Natural killer cell (primary cell): ENCODE data around the gene TCFL5. TPM values are rescaled to one million over a fixed set of nuclear protein-coding genes. Genes with fewer than 3 reads are reported as not detected.
"Not testable (repeated sequence)": the region's sequence is repeated elsewhere in the genome, so short reads cannot be mapped to it uniquely, and the experiment has no call there.

Experiments
- ATAC-seq, 3 donors: fragments of 150-1000 bp in 2 of 3; fragments of 200-7000 bp in 1 of 3; cut with Tn5 transposase; 1 replicate in 1 of 3; 2 replicates in 2 of 3; pipeline ENCODE4 v1.10.0; 2021; ENCODE audit warnings: mild to moderate bottlenecking in 2 of 3, moderate library complexity in 2 of 3
- DNase-seq, 2 donors: peaks; one replicate each; pipeline versions ENCODE4 v3.0.0 to v3.0.0-alpha.2; 2013 to 2021; ENCODE audit warnings: mixed read lengths in 1 of 2
- H3K27ac ChIP-seq: one replicate; pipeline ENCODE4 v1.5.1; 2013; ENCODE audit warnings: mild to moderate bottlenecking, low read length
- H3K27me3 ChIP-seq: one replicate; pipeline ENCODE4 v1.6.1; 2013; ENCODE audit warnings: low read length; ENCODE audit not compliant: control insufficient read depth, insufficient read depth
- H3K36me3 ChIP-seq: one replicate; pipeline ENCODE4 v1.6.1; 2013; ENCODE audit warnings: low read length; ENCODE audit not compliant: control insufficient read depth, insufficient read depth
- H3K4me1 ChIP-seq: one replicate; pipeline ENCODE4 v1.6.1; 2013; ENCODE audit warnings: low read length; ENCODE audit not compliant: control insufficient read depth, insufficient read depth
- H3K4me3 ChIP-seq: one replicate; pipeline ENCODE4 v1.5.1; 2013; ENCODE audit warnings: low read length
- H3K9me3 ChIP-seq: one replicate; pipeline ENCODE4 v1.6.1; 2013; ENCODE audit warnings: low read length; ENCODE audit not compliant: control insufficient read depth, insufficient read depth
- H3K27ac Mint-ChIP-seq, 2 donors: one replicate each; pipeline ENCODE4 v1.8.0; 2022; ENCODE audit warnings: mild to moderate bottlenecking in 2 of 2, mixed read lengths in 2 of 2, moderate library complexity in 1 of 2
- H3K27me3 Mint-ChIP-seq, 2 donors: one replicate each; pipeline ENCODE4 v1.8.0; 2022; ENCODE audit warnings: low read depth in 2 of 2, mixed read lengths in 2 of 2
- H3K36me3 Mint-ChIP-seq: one replicate; pipeline ENCODE4 v1.8.0; 2022; ENCODE audit warnings: mixed read lengths
- H3K4me1 Mint-ChIP-seq, 2 donors: one replicate each; pipeline ENCODE4 v1.8.0; 2022; ENCODE audit warnings: mixed read lengths in 2 of 2
- H3K4me3 Mint-ChIP-seq: one replicate; pipeline ENCODE4 v1.8.0; 2022; ENCODE audit warnings: mild to moderate bottlenecking, moderate library complexity, mixed read lengths
- H3K9me3 Mint-ChIP-seq, 2 donors: one replicate each; pipeline ENCODE4 v1.8.0; 2022; ENCODE audit warnings: mixed read lengths in 2 of 2
- WGBS: methylation state at CpG from one replicate; pipeline ENCODE4 v1.1.7; 2013; ENCODE audit warnings: missing lambda C conversion rate; ENCODE audit not compliant: insufficient coverage; 5-methylcytosine and 5-hydroxymethylcytosine counted together
- intact Hi-C: fragments of 100-400 bp; cut with micrococcal nuclease; formaldehyde crosslinking; loops from one replicate; pipeline ENCODE4 v1.14.2; 2022
- total RNA-seq, 4 donors: library from RNA; stranded (reverse); fragments of 120-200 nt in 1 of 4; gene quantifications; one replicate each; pipeline versions ENCODE4 v1.2.3 to v1.2.4, GENCODE V29; 2013 to 2022
- TF ChIP-seq, protein P1 (sequence below): fragments of 200-600 bp; IDR thresholded peaks from one replicate; pipeline ENCODE4 v1.8.0; 2022; ENCODE audit warnings: antibody characterized with exemption

TCFL5 gene
- total RNA-seq, 3 donors from 2014 or later (not counting 1 experiment from before 2014, with no cell fraction given) = 5.1 to 8.0 (median 6.4) TPM

- 96% methylated on average over 12 of the region's 12 CpGs for WGBS
- ATAC-seq = no peak
- H3K4me3 ChIP-seq = no peak overlapping the region
- H3K4me1 ChIP-seq = no peaks in the 10 kb centered on the region
- H3K27ac ChIP-seq = no peak overlapping the region
- TF ChIP-seq, protein P1, sequence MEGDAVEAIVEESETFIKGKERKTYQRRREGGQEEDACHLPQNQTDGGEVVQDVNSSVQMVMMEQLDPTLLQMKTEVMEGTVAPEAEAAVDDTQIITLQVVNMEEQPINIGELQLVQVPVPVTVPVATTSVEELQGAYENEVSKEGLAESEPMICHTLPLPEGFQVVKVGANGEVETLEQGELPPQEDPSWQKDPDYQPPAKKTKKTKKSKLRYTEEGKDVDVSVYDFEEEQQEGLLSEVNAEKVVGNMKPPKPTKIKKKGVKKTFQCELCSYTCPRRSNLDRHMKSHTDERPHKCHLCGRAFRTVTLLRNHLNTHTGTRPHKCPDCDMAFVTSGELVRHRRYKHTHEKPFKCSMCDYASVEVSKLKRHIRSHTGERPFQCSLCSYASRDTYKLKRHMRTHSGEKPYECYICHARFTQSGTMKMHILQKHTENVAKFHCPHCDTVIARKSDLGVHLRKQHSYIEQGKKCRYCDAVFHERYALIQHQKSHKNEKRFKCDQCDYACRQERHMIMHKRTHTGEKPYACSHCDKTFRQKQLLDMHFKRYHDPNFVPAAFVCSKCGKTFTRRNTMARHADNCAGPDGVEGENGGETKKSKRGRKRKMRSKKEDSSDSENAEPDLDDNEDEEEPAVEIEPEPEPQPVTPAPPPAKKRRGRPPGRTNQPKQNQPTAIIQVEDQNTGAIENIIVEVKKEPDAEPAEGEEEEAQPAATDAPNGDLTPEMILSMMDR = no peak
- H3K36me3 Mint-ChIP-seq = peaks cover 6% of the 10 kb centered on the region
- H3K9me3 ChIP-seq = no peaks in the 10 kb centered on the region
- no peaks in the 10 kb centered on the region for H3K27me3 Mint-ChIP-seq
- no peak overlapping the region for H3K27ac Mint-ChIP-seq
- peaks cover 13% of the 10 kb centered on the region for H3K36me3 ChIP-seq
- DNase-seq = no peak
- peaks cover 6 to 8% of the 10 kb centered on the region in 2 donors for H3K4me1 Mint-ChIP-seq
- intact Hi-C loops = no loop called here
- H3K9me3 Mint-ChIP-seq = no peaks in the 10 kb centered on the region
- no peaks in the 10 kb centered on the region for H3K27me3 ChIP-seq
- H3K4me3 Mint-ChIP-seq = no peak overlapping the region
These were observed 8.8 kb downstream of the TCFL5 start for GRCh38 chr20:62852841-62853240.

DNA sequence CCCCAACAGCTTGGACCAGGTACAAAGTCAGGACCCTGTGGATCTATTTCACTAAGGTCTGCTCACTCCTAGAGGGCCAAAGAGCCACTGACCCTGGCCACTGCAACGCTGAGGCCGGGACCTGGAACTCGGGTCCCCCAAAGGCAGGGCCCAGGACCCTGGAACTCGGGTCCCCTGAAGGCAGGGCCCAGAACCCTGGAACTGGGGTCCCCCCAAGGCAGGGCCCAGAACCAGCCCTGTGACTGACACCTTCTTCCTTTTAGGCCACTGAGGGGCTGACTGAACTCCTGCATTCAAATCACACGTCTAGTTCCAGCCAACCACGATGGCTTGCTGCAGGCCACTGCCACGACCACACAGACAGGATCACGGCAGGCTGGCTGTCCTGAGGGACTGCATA, 9.4 kb downstream of the TCFL5 start:
- WGBS = 80% methylated on average over 8 of the region's 8 CpGs
- Mint-ChIP-seq H3K4me1 (peaks cover 6 to 10% of the 10 kb centered on the region in 2 donors), H3K27ac (no peak overlapping the region), H3K9me3 (no peaks in the 10 kb centered on the region), H3K27me3 (no peaks in the 10 kb centered on the region), H3K36me3 (peaks cover 1% of the 10 kb centered on the region), H3K4me3 (no peak overlapping the region)
- no peaks in the 10 kb centered on the region for H3K4me1 ChIP-seq
- no peaks in the 10 kb centered on the region for H3K9me3 ChIP-seq
- H3K4me3 ChIP-seq = no peak overlapping the region
- DNase-seq (no peak), ATAC-seq (no peak)
- H3K36me3 ChIP-seq = peaks cover 12% of the 10 kb centered on the region
- TF ChIP-seq, protein P1 = no peak
- H3K27me3 ChIP-seq = no peaks in the 10 kb centered on the region
- H3K27ac ChIP-seq = no peak overlapping the region
- intact Hi-C loops = no loop called here

DNA sequence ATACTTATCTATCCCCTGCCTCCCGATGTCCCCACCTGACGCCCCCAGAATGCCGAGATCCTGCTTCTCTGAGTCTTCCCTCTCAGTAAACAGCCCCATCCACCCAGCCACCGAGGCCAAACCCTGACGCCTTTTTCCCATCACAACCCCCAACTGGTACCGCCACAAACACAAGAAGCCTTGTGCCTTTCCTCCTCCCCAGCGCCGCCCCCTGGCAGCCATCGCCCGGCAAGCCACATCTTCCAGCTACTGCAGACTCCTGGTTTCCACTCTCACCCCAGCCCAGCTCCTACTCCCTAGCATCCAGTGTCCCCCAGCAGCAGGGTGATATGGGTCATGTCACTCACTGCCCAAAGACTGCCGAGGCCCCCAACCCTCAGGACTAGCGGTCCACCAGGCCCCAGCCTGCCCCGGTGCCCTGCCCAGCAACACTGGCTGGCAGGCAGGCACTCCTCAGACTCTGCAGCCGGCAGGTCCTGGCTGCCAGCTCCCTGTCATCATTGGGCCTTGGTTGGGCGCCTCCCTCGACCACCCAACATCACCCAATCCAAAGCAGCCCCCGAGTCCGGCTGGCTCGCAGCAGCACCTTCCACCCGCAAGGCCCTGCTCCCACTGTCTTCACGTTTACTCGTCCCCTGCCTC, 11.2 kb downstream of the TCFL5 start:
- 97% methylated on average over 22 of the region's 22 CpGs for WGBS
- Histone ChIP-seq H3K4me3 (no peak overlapping the region), H3K27ac (no peak overlapping the region), H3K27me3 (no peaks in the 10 kb centered on the region), H3K4me1 (no peaks in the 10 kb centered on the region), H3K9me3 (no peaks in the 10 kb centered on the region), H3K36me3 (peaks cover 8% of the 10 kb centered on the region)
- Mint-ChIP-seq H3K4me1 (peaks cover 6 to 10% of the 10 kb centered on the region in 2 donors), H3K4me3 (no peak overlapping the region), H3K9me3 (no peaks in the 10 kb centered on the region), H3K27me3 (no peaks in the 10 kb centered on the region), H3K27ac (no peak overlapping the region), H3K36me3 (no peaks in the 10 kb centered on the region)
- TF ChIP-seq, protein P1 = no peak
- intact Hi-C loops = no loop called here
- no peak for DNase-seq
- no peak for ATAC-seq

DNA sequence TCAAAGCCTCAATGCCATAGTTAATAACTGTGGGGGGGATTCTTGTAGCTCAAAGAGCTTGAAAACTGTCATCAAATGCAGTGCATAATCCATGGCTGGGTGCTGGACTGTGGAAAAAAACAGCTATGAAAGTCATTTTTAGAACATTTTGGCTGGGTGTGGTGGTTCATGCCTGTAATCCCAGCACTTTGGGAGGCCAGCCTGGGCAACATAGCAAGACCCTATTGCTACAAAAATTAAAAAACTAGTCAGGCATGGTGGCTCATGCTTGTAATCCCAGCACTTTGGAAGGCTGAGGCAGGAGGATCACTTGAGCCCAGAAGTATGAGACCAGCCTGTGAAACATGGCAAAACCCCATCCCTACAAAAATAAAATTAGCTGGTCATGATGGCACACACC, 12.2 kb downstream of the TCFL5 start:
- no peaks in the 10 kb centered on the region for H3K36me3 Mint-ChIP-seq
- intact Hi-C loops = no loop called here
- H3K4me3 Mint-ChIP-seq = no peak overlapping the region
- H3K27ac Mint-ChIP-seq = no peak overlapping the region
- no peak for ATAC-seq
- H3K9me3 Mint-ChIP-seq = no peaks in the 10 kb centered on the region
- Histone ChIP-seq H3K27ac (no peak overlapping the region), H3K4me3 (no peak overlapping the region), H3K4me1 (no peaks in the 10 kb centered on the region), H3K27me3 (no peaks in the 10 kb centered on the region), H3K9me3 (no peaks in the 10 kb centered on the region), H3K36me3 (peaks cover 4% of the 10 kb centered on the region)
- no peaks in the 10 kb centered on the region for H3K27me3 Mint-ChIP-seq
- DNase-seq = no peak
- peaks cover 6 to 10% of the 10 kb centered on the region in 2 donors for H3K4me1 Mint-ChIP-seq
- TF ChIP-seq, protein P1 = no peak

DNA sequence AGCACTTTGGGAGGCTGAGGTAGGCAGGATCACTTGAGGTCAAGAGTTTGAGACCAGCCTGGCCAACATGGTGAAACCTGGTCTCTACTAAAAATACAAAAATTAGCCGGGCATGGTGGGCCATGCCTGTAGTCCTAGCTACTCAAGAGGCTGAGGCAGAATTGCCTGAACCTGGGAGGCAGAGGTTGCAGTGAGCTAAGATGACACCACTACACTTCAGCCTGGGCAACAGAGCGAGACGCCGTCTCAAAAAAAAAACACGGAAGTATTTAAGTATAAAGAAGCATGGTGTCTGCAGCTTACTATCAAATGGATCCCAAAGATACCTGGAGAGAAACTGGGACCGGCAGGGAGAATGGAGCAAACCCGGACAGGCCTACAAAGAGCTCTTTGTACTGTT, 12.7 kb downstream of the TCFL5 start:
- H3K4me3 ChIP-seq, H3K36me3 ChIP-seq, H3K27ac Mint-ChIP-seq, H3K27me3 Mint-ChIP-seq, H3K27me3 ChIP-seq, H3K4me1 ChIP-seq, H3K27ac ChIP-seq, H3K9me3 Mint-ChIP-seq, DNase-seq, ATAC-seq, intact Hi-C loops, H3K9me3 ChIP-seq, H3K36me3 Mint-ChIP-seq, H3K4me3 Mint-ChIP-seq: not testable (repeated sequence)
- H3K4me1 Mint-ChIP-seq = peaks cover 6 to 10% of the 10 kb centered on the region in 2 donors
- 98% methylated on average over 7 of the region's 7 CpGs for WGBS
